CD4-positive, alpha-beta T cell treated with Interleukin-1 beta for 1 hour (primary cell): ENCODE data around the gene ZDHHC5.
"Not testable (repeated sequence)": the region's sequence is repeated elsewhere in the genome, so short reads cannot be mapped to it uniquely, and the experiment has no call there.

Experiments used
- DNase-seq, 2 donors: peaks; one replicate each; pipeline ENCODE4 v3.0.0-alpha.2; 2020 to 2022

Gene ZDHHC5

GRCh38 chr11:57668434-57668782 lies 494 bp downstream of the ZDHHC5 start:
- DNase-seq = peak in 1 of 2 donors; percentile 50

GRCh38 chr11:57674251-57674650 lies 6.3 kb downstream of the ZDHHC5 start:
- DNase-seq = no peak

- DNase-seq = no peak
Measured at GRCh38 chr11:57675176-57675941, 7.4 kb downstream of the ZDHHC5 start.

GRCh38 chr11:57679396-57679795 lies 11.5 kb downstream of the ZDHHC5 start:
- DNase-seq = no peak

GRCh38 chr11:57680552-57680874 lies 12.6 kb downstream of the ZDHHC5 start:
- DNase-seq = no peak

- DNase-seq = no peak
Measured at GRCh38 chr11:57681168-57681567, 13.3 kb downstream of the ZDHHC5 start.

GRCh38 chr11:57690474-57690873 lies 22.6 kb downstream of the ZDHHC5 start:
- DNase-seq = not testable (repeated sequence)

GRCh38 chr11:57698843-57699365 lies 31.0 kb downstream of the ZDHHC5 start:
- no peak for DNase-seq

GRCh38 chr11:57699813-57700212 lies 31.9 kb downstream of the ZDHHC5 start:
- no peak for DNase-seq

- no peak for DNase-seq
Measured at GRCh38 chr11:57700425-57700824, 32.5 kb downstream of the ZDHHC5 start.

- DNase-seq = no peak
Measured at GRCh38 chr11:57703341-57703740, 35.4 kb downstream of the ZDHHC5 start.

GRCh38 chr11:57704932-57705331 lies 37.0 kb downstream of the ZDHHC5 start:
- no peak for DNase-seq

GRCh38 chr11:57705432-57705831 lies 37.5 kb downstream of the ZDHHC5 start:
- not testable (repeated sequence) for DNase-seq

GRCh38 chr11:57709802-57710367 lies 42.0 kb downstream of the ZDHHC5 start:
- no peak for DNase-seq

- DNase-seq = peak; percentile 86 to 89
Measured at GRCh38 chr11:57711414-57712255, 43.7 kb downstream of the ZDHHC5 start, which contains the start of gene MED19. Gene MED19, minus strand, starts transcription at chr11:57712215. Its CDS starts 36 bp downstream, at chr11:57712179.

- peak; percentile 93 to 95 for DNase-seq
Measured at GRCh38 chr11:57712256-57713150, 44.6 kb downstream of the ZDHHC5 start, which contains the start of gene TMX2. Gene TMX2, plus strand, starts transcription at chr11:57712593. Its CDS starts 26 bp downstream, at chr11:57712619.

GRCh38 chr11:57713835-57714234 lies 45.9 kb downstream of the ZDHHC5 start:
- DNase-seq = no peak

GRCh38 chr11:57716726-57717125 lies 48.8 kb downstream of the ZDHHC5 start:
- not testable (repeated sequence) for DNase-seq

GRCh38 chr11:57727185-57727584 lies 59.3 kb downstream of the ZDHHC5 start:
- DNase-seq = no peak

- DNase-seq = no peak
Measured at GRCh38 chr11:57728829-57729228, 60.9 kb downstream of the ZDHHC5 start.

- DNase-seq = no peak
Measured at GRCh38 chr11:57729479-57729878, 61.6 kb downstream of the ZDHHC5 start.

- DNase-seq = no peak
Measured at GRCh38 chr11:57732661-57733060, 64.7 kb downstream of the ZDHHC5 start.
